Stromal cell of bone marrow (primary cell): ENCODE data around the gene ARHGEF19.
"Not testable (repeated sequence)": the region's sequence is repeated elsewhere in the genome, so short reads cannot be mapped to it uniquely, and the experiment has no call there.

ENCODE experiments used
- DNase-seq: peaks from one replicate; pipeline ENCODE4 v3.0.0-alpha.2; 2012; ENCODE audit warnings: low read depth

The ARHGEF19 gene

DNA sequence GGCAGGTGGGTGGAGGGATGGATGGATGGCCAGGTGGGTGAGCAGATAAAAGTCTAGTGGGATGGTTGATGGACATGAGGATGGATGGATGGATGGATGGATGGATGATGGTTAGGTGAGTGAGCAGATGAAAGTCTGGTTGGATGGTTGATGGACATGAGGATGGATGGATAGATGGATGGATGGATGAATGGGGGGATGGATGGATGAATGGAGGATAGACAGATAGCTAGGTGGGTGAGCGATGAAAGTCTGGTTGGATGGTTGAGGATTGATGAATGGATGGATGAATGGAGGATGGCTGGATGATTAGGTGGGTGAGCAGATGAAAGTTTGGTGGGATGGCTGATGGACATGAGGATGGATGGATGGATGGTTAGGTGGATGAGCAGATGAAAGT is 9.0 kb upstream of the ARHGEF19 start:
- DNase-seq: no peak

DNA sequence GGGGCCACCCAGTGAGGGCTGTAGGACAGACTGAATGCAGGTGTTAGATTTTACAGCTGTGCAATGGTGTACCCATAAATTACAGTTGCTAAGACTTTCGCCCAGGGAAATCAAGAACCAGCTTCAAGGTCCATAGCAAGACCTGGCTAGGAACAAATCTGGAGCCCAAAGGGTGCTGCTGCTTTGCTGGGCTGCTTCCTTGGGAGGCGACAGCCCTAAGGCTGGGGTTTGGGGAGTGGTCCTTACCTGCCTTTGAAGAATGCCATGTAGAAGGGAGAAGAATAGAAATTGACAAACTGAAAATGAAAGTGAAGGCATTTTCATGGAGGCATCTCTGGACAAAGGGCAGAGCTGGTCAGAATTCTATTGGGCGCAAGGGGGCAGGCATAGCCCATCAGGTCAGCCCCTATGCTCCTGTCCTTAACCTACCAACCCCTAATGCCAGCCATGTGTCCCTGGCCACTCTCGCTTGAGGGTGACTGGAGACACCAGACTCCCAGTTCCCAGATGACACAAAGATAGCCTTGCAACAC is 7.6 kb upstream of the ARHGEF19 start:
- no peak for DNase-seq

DNA sequence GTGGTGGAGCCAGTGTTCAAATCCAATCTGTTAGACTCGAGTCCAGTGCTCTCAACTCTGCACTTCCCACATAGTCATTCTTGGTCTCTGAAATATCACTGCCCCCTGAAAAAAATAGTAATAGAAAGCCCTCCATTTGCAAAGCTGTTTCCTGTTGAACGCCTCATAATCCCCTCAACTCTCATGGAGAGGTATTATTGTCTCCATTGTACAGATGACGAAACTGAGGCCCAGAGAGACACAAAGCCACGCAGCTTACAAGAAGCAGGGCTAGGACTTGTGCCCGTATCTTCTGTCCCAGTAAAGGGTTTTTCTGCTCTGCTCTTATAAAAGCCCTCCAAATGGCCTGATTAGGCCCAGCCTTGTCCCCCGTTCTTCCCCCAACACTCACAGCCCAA is 6.2 kb upstream of the ARHGEF19 start:
- DNase-seq: no peak

DNA sequence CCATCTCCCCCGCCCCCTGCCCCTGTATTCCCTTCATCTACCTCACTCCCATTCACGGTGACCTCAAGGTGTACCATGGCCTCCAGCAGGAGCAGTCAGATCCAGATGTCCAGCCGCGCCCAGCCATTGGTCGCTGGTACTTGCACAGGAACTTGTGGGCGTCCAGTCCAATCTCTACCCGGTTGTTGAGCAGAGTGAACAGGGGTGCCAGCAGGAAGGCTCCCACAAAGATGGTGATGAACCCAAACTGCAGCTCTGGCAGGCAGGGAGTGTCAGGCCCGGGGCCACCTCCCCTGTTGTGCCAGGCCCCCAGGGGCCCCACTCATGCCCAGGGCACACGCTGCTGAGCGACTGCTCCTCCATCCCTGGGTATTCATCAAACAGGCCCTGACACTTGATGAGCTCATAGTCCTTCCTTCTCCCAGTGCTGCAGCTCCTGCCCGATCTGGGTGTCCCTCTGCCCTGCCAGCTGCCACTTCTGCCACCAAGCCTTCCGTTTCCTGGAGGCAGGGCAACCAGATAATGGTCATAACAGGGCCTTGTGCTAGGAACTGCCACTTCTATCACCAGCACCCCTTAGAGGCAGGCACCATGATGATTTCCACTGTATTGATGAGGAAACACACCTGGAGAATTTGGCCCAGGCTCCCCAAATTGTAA is 5.7 kb upstream of the ARHGEF19 start:
- DNase-seq: no peak

DNA sequence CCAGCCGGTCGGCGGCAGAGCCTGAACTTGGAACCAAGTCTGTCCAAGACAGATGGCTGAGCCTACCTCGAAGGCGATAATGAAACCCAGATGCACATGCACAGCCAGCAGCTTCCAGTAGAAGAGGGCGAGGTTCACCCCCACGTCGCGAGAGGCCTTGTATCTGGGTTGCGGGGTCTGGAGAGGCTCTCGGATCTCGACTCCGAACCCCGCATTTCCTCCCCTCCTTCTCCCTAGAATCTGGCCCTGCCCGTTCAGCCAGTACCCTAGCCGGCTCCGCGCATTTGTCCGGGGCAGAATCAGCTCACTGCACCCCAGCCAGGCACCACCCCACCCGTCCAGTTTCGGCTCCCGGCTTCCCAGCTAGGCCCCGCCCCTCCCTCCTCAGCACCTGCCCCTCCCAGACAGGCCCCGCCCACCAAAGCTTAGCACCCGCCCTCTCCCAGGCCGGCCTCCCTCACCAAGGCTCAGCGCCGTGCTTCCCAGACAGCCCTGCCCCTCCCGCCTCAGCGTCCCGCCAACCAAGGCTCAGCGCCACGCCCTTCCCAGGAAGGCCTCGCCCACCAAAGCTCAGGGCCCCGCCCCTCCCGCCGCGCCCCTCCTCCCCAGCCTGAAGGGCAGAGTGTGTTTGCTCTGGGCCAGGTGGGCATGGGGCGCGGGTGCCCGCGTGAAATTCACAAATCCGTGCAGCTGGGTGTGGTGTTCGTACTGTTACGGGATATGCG is 4.8 kb upstream of the ARHGEF19 start:
- DNase-seq: peak; percentile 93

DNA sequence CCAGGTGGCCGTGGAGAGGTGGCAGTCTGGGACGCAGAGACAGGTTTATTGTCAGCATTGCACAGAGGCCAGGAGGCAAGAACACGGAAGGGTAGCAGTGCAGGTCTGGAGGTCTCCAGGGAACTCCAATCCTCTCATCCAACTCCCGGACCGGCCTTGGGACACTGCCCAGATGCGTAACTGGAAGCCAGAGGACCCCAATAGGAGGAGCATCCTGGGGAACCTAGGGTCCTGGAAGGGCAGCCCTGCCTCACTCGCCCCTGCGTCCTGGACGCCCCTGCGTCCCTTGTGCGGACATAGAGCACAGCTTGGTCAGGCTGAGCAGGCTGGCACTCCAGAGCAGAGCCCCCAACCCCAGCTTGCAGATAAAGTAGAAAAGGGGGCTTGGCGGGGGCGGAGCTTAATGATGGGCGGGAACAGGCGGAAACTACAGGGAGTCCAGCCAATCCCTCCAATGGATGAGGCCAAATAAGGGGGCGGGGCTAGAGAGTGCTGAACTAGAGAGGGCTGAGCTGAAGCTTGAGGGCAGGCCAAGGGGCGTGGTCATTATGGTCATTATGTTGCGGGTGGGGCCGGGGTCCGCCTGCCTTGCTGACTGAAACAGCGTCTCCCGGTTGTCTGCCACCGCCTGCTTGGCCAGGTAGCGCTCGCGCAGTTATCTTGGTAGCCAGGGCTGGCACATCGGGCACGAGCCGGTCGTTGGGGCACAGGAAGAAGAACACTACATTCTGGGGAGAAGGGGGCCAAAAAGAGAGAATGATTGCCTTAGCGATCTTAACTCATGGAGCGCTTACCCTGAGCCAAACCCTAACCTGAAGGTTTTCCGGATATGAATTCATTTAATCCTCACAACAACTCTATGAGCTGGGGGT is 3.7 kb upstream of the ARHGEF19 start:
- peak; percentile 48 for DNase-seq

DNA sequence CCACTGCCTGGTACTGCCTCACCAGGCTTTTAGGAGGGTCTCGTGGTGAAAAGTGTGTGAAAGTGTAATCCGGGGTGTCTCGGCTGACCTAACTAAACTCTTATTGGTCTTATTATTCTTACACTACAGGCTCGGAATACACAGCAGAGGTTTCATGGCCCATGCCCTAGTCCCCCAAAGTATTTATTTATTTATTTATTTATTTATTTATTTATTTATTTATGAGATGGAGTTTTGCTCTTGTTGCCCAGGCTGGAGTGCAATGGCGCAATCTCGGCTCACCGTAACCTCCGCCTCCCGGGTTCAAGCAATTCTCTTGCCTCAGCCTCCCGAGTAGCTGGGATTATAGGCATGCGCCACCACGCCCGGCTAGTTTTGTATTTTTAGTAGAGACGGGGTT is 2.8 kb upstream of the ARHGEF19 start:
- not testable (repeated sequence) for DNase-seq

DNA sequence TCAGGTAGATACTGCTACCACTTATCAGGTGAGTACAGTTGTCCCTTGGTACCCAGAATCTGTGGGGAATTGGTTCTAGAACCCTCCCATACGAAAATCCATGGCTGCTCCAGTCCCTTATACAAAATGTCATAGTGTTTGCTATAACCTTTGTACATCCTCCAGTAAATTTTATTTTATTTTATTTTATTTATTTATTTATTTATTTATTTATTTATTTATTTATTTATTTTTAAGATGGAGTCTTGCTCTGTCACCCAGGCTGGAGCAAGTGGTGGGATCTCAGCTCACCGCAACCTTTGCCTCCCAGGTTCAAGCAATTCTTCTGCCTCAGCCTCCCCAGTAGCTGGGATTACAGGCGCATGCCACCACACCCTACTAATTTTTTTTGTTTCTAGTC is 1.1 kb upstream of the ARHGEF19 start:
- DNase-seq: not testable (repeated sequence)

DNA sequence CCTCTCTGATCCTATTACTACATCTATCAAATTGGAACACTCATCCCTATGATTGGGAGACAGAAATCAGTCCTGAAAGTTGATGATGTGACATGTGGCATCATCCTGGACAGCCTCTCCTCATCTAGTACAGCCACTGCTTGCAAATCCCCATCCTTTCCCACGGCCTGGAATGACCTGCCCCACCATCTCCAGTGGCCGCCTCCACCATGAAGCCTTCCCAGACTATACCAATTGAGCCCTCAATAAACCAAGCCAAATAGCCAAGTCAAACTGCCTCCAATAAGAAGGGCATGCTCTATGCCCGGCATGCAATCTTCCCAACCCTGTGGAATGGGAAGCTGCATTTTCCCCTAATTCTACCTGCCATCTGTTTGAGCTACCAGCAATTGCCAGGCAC is 561 bp upstream of the ARHGEF19 start:
- no peak for DNase-seq

DNA sequence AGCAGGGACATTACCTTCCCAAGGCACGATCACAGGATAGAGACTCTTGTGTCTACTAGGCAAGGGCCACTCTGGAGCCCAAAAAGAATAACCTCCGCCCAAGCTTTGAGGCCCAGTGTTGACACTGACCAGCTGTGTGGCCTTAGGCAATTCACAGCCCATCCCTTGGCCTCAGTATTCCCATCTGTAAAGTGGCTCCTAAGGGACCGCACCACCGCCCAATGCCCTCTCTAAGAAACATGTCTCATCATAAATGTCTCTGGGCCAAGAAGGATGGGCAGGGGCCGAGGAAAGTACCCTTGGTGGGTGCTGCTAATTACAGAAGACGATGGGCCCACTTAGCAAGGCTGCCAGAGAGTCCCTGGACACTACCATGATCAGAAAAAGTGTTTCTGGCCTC is 628 bp downstream of the ARHGEF19 start:
- DNase-seq: no peak

DNA sequence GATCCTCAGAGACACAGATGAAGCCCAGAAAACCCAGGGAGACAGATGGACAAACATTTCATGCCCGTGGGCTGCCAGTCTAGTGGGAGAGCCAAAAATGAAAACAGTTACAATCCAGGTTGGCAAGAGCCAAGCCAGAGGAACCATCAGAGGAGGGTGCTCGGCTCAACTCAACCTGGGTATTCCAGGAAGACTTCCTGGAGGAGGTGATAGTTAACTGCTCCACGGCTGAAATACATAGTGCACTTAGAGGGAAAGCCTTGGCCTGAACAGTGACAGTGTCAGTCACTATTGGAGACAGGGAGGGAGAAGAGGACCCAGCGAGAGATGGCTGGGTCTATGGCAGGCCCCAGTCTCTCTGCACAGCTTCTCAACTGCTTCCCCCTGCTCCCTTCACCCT is 1.9 kb downstream of the ARHGEF19 start:
- no peak for DNase-seq

DNA sequence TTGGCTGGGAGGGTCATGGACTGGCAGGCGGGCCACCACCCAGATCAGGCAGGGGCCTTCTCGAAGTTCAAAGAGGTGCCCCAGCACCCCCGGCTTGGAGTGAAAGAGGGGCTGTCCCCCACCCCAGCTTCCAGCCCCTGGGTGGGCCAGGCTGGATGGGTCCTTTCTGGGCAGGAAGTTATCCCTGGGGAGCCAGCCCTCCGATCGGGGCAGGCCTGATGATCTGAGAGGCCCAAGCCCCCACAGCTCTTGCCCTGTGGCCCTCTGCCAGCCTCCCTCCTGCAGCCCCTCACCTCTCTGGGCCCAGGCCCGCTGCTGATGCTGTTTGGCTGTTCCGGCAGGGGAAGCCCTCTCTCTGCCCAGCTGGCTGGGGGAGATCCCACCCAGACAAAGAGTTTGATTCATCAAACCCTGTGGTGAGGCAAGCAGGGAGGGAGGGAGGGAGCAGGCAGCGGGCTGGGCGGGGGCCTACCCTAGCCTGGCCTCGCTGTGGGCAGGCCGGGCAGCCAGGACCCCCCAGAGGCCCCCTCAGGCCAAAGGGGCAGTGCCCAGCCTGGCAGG is 2.5 kb downstream of the ARHGEF19 start:
- DNase-seq: no peak

DNA sequence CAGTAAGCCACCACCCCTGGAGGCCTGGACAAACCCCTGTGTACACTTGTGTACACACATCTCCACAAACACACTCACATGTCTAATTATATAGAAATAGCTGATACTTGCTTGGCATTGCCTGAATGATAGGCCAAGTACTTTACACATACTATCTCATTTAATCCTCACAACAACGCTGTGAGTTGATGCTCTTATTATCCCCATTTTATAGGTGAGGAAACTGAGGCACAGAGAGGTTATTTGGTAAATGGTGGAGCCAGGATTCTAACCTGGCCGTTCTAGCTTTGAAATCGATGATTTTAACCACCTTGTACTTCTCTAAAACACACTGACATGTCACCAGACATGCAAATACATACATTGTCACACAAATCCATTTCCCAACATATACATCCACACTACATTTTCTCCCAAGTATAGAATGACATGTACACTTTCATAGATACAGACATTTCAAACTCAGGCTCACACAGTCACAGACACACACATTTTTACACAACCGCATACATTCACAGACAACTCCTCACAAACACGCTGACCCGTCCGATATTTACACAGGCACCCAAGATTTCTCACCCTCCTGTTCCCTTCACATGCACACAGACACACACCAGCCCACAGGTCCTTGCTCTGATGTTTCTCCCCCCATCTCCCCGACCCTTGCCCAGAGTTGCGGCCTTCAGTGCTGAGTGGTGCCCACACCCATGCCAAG is 3.2 kb downstream of the ARHGEF19 start:
- DNase-seq: no peak

DNA sequence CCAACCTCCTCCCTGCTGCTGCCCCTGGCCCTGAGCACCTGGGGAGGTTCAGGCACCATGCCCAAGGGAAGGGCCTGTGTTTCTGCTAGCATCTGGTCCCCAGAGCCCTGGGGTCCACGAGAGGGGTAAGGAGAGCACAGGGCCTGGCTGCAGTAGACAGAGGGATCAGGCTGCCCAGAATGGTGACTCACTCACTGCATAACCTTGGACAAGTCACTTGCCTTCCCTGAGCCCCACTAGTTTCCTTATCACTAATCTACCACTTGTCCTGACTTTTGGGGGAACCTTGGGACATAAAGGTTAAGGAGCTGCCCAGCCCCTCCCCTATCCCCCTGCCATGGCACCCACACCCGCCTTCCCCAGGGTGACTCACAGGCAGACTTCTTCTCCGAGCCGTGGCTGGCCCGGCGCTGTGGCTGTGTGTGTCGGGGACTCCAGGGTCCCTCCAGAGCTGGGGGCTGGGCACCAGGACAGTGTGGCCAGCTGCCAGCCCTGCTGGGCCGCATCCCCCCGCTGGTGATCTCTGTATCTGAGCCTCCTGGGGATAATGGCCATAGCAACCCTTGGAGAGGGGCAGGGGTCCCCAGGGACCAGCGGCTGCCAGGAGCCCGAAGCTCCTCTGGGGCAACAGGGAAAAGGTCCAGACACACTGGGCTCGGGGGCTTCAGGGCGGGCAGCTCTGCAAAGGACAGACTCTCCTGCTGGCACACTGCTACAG is 4.0 kb downstream of the ARHGEF19 start:
- DNase-seq: no peak

DNA sequence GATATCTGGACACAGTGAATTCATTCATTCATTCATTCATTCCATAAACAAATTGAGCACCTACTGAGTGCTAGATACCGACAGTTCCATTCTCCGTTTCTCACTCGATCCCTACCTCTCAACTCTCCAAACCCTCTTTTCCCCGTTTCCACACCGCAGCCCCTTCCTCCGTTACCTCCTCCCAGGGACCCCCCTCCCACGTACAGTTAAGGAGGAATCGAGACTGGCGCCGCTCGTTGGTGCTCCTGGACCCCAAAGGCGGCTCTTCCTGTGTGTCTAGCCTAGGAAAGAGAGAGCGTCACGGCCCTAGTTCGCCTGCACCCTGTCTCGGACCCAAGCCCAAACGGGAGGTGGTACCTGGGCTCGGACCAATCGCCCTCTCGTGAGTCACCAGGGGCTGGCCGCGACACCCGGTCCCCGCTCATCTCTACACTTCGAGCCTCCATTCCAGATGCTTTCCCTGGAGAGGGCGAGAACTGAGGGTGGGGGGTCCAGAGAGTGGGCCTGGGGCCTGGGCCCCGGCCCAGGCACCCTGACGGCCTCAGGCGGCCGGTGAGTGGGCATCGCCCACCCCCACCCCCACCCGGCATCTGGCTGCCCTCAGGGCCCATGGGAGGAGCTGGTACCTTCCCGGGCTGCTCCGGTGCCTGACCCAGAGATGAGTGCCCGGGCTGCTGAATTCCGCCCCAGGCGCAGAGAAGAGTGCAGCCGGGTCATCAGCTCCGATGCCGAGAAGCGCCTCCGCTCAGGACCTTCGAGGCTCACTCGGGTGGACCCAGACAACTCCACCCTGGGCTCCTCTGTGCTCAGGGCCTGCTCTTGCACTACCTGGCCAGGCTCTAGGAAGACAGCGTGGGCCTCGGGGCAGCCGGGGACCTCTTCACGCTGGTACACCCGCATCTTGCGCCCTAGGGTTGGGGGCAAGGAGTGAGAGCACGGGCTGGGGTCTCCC is 4.9 kb downstream of the ARHGEF19 start:
- DNase-seq: no peak

DNA sequence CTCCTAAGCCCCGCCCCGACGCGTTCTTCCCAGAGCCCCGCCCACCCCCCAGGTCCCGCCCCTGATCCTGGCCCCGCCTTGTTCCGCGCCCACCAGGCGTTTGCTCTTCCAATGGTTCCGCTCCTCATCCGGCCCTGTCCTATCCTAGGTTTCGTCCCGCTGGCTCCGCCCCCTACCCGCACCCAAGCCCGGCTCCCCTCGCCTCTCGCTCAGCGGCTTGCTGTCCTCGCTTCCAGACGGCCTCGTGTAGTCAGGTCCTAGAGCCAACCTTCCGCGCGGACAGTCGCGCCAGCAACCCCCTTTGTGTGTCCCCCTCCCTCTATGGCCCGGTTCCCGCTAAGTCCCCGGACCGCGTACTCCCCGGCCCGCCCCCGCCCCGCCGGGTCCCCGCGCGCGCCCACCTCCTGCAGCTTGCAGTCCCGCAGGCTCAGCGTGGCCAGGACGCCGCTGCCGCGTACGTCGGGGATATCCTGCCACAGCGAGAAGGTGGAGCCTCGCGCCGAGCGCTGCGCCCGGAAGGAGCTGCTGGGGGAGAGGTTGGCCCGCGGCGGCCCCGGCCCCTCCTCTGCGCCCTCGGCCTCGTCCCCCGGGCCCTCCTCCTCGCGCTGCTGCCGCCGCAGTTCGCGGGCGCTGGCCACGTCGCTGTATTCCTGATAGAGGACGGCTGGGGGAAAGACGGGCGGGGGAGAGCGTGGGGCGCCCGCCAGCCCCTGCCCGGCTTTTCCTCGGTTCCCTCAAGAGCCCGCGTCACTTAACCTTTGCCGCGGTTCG is 5.7 kb downstream of the ARHGEF19 start:
- DNase-seq: peak; percentile 96

DNA sequence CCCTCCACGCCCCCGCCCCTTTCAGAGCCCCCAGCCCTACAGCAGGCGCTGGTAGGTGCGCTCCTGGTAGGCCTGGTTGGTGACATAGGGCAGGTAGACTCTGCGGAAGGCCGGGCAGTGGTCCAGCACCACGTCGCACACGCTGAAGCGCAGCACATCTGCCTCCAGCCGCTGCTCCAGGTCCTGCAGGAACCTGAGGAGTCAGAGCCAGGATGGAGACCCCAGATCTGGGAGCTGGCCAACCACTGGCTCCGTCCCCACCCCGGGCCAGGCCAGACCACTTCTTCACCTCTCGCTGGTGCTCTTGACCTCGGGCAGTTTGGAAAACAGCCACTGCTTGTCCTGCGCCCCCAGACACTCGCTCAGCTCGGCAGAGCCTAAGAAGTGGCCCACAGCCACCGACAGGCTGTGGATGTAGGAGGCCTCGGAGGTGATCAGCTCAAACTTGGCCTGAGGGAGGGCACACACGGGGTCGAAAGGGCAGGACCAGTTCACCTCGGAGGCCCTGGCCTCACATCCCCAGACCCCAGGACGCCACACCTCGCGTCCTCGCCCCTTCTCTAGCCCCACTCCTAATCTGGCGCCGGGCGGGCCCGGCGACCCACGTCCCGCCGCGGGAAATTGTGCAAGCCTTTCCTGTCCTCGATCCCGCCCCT is 6.4 kb downstream of the ARHGEF19 start:
- DNase-seq: no peak

DNA sequence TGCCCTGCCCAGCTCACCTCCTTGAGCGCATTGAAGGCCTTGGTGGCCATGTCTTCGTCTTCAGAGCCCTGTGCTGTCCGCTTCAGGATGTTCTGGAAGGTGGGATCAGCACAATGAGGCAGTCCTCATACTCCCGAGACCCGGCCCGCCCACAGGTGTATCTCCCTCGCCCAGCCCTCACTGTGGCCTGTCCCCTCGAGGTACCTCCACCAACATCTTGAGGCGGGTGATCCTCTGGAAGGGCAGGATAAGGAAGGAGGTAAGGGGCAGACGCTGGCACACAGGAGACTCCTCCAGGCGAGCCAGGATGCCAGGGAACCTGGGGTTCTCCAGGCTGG is 7.1 kb downstream of the ARHGEF19 start:
- DNase-seq: no peak
